Hepatocyte (in vitro differentiated cells): ENCODE measurements around the gene DIAPH2.

Source experiments
- EZH2 ChIP-seq: fragments of 200-600 bp; sonication (generic); IDR thresholded peaks from 2 replicates; pipeline ENCODE4 v1.6.1; 2016; ENCODE audit warnings: antibody characterized with exemption, mild to moderate bottlenecking, borderline replicate concordance
- EZH2phosphoT487 ChIP-seq: fragments of 200-600 bp; sonication (generic); IDR thresholded peaks from one replicate; pipeline ENCODE4 v1.6.1; 2018; ENCODE audit warnings: antibody characterized with exemption, mild to moderate bottlenecking, low read depth, moderate library complexity; ENCODE audit not compliant: unreplicated experiment, severe bottlenecking
- TF ChIP-seq, protein P1 (sequence below): fragments of 200-600 bp; sonication (generic); IDR thresholded peaks from 2 replicates; pipeline ENCODE4 v1.5.1; 2016; ENCODE audit warnings: antibody characterized with exemption, mild to moderate bottlenecking; ENCODE audit not compliant: poor library complexity

GRCh38 chrX:96834137-96834536 lies 149.5 kb downstream of the DIAPH2 start:
- TF ChIP-seq, protein P1, sequence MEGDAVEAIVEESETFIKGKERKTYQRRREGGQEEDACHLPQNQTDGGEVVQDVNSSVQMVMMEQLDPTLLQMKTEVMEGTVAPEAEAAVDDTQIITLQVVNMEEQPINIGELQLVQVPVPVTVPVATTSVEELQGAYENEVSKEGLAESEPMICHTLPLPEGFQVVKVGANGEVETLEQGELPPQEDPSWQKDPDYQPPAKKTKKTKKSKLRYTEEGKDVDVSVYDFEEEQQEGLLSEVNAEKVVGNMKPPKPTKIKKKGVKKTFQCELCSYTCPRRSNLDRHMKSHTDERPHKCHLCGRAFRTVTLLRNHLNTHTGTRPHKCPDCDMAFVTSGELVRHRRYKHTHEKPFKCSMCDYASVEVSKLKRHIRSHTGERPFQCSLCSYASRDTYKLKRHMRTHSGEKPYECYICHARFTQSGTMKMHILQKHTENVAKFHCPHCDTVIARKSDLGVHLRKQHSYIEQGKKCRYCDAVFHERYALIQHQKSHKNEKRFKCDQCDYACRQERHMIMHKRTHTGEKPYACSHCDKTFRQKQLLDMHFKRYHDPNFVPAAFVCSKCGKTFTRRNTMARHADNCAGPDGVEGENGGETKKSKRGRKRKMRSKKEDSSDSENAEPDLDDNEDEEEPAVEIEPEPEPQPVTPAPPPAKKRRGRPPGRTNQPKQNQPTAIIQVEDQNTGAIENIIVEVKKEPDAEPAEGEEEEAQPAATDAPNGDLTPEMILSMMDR = no peak
- TF ChIP-seq EZH2 (no peak), EZH2phosphoT487 (no peak)
